MM.1S (cell line): ENCODE results near the gene TRPC3.

Experiments
- DNase-seq: peaks from one replicate; pipeline ENCODE4 v3.0.0-alpha.2; 2015
- H2AFZ ChIP-seq: fragments of 300-600 bp; sonication (generic); 2 replicates; pipeline ENCODE4 v1.6.0; 2016; ENCODE audit warnings: antibody characterized with exemption, low read length
- H3F3A ChIP-seq: fragments of 300-600 bp; sonication (generic); 2 replicates; pipeline ENCODE4 v1.6.1; 2016; ENCODE audit warnings: mild to moderate bottlenecking, antibody characterized with exemption, low read length, moderate library complexity, mixed read lengths; ENCODE audit not compliant: insufficient read depth
- H3K27ac ChIP-seq: fragments of 300-600 bp; sonication (generic); 2 replicates; pipeline ENCODE4 v1.5.1; 2016; ENCODE audit warnings: mild to moderate bottlenecking, low read length
- H3K27me3 ChIP-seq: fragments of 300-600 bp; sonication (generic); replicated peaks from 2 replicates; pipeline ENCODE4 v1.6.0; 2016; ENCODE audit warnings: low read length; ENCODE audit not compliant: insufficient read depth
- H3K36me3 ChIP-seq: fragments of 300-600 bp; sonication (generic); replicated peaks from 2 replicates; pipeline ENCODE4 v1.6.1; 2016; ENCODE audit warnings: mild to moderate bottlenecking, low read length, mixed read lengths; ENCODE audit not compliant: insufficient read depth
- H3K4me1 ChIP-seq: fragments of 300-600 bp; sonication (generic); 2 replicates; pipeline ENCODE4 v1.6.1; 2016; ENCODE audit warnings: low read length, mixed read lengths
- H3K4me2 ChIP-seq: fragments of 300-600 bp; sonication (generic); 2 replicates; pipeline ENCODE4 v1.6.0; 2016; ENCODE audit warnings: low read depth, low read length
- H3K4me3 ChIP-seq: fragments of 300-600 bp; sonication (generic); 2 replicates; pipeline ENCODE4 v1.5.1; 2016; ENCODE audit warnings: low read length, mixed read lengths
- H3K79me2 ChIP-seq: fragments of 300-600 bp; sonication (generic); 2 replicates; pipeline ENCODE4 v1.6.1; 2016; ENCODE audit warnings: mixed run types, low read length, mixed read lengths
- H3K9ac ChIP-seq: fragments of 300-600 bp; sonication (generic); 2 replicates; pipeline ENCODE4 v1.6.1; 2016; ENCODE audit warnings: low read length, mixed read lengths
- H3K9me2 ChIP-seq: fragments of 300-600 bp; sonication (generic); replicated peaks from 2 replicates; pipeline ENCODE4 v1.6.1; 2016; ENCODE audit warnings: mild to moderate bottlenecking, low read length, mixed read lengths; ENCODE audit not compliant: insufficient read depth
- H3K9me3 ChIP-seq: fragments of 300-600 bp; sonication (generic); replicated peaks from 2 replicates; pipeline ENCODE4 v1.6.1; 2016; ENCODE audit warnings: mild to moderate bottlenecking, low read length, mixed read lengths; ENCODE audit not compliant: insufficient read depth
- H4K20me1 ChIP-seq: fragments of 300-600 bp; sonication (generic); 2 replicates; pipeline ENCODE4 v1.6.1; 2016; ENCODE audit warnings: mild to moderate bottlenecking, low read length, moderate library complexity, mixed read lengths; ENCODE audit not compliant: insufficient read depth
- CTCF ChIP-seq: fragments of 300-600 bp; sonication (generic); IDR thresholded peaks from 2 replicates; pipeline ENCODE4 v1.5.1; 2016; ENCODE audit warnings: antibody characterized with exemption, low read length, mixed read lengths
- EZH2 ChIP-seq: fragments of 300-600 bp; sonication (generic); optimal IDR thresholded peaks from 2 replicates; pipeline ENCODE3; 2017; ENCODE audit warnings: low read depth, mild to moderate bottlenecking, antibody characterized with exemption, low read length, mixed read lengths
- EZH2phosphoT487 ChIP-seq: fragments of 300-600 bp; sonication (generic); IDR thresholded peaks from 2 replicates; pipeline ENCODE4 v1.6.1; 2018; ENCODE audit warnings: antibody characterized with exemption, low read length

Gene TRPC3

GRCh38 chr4:121842862-121843261, 109.0 kb downstream of the TRPC3 start:
- Histone ChIP-seq H3K4me1 (no peaks in the 10 kb centered on the region), H3K4me2 (no peak overlapping the region), H2AFZ (no peak overlapping the region), H4K20me1 (no peaks in the 10 kb centered on the region), H3K36me3 (no peaks in the 10 kb centered on the region), H3K27ac (no peak overlapping the region), H3K27me3 (no peaks in the 10 kb centered on the region), H3F3A (no peaks in the 10 kb centered on the region), H3K79me2 (no peaks in the 10 kb centered on the region), H3K9me2 (no peaks in the 10 kb centered on the region), H3K4me3 (no peak overlapping the region), H3K9ac (no peak overlapping the region), H3K9me3 (no peaks in the 10 kb centered on the region)
- TF ChIP-seq EZH2 (no peak), CTCF (no peak), EZH2phosphoT487 (no peak)
- no peak for DNase-seq

GRCh38 chr4:121838136-121838535, 113.7 kb downstream of the TRPC3 start:
- Histone ChIP-seq H3F3A (no peaks in the 10 kb centered on the region), H3K9me3 (no peaks in the 10 kb centered on the region), H3K4me2 (no peak overlapping the region), H3K9me2 (no peaks in the 10 kb centered on the region), H3K36me3 (no peaks in the 10 kb centered on the region), H3K79me2 (no peaks in the 10 kb centered on the region), H2AFZ (no peak overlapping the region), H3K27ac (no peak overlapping the region), H4K20me1 (no peaks in the 10 kb centered on the region), H3K27me3 (no peaks in the 10 kb centered on the region), H3K9ac (no peak overlapping the region), H3K4me1 (no peaks in the 10 kb centered on the region), H3K4me3 (no peak overlapping the region)
- TF ChIP-seq EZH2phosphoT487 (no peak), CTCF (no peak), EZH2 (no peak)
- no peak for DNase-seq

- no peaks in the 10 kb centered on the region for H3K9me2 ChIP-seq
- no peaks in the 10 kb centered on the region for H3F3A ChIP-seq
- no peak for DNase-seq
- no peaks in the 10 kb centered on the region for H4K20me1 ChIP-seq
- no peaks in the 10 kb centered on the region for H3K36me3 ChIP-seq
- TF ChIP-seq EZH2phosphoT487 (no peak), CTCF (no peak), EZH2 (no peak)
- no peak overlapping the region for H2AFZ ChIP-seq
- H3K79me2 ChIP-seq = no peaks in the 10 kb centered on the region
- no peak overlapping the region for H3K27ac ChIP-seq
- no peaks in the 10 kb centered on the region for H3K27me3 ChIP-seq
- H3K4me2 ChIP-seq = no peak overlapping the region
- no peak overlapping the region for H3K4me3 ChIP-seq
- H3K9me3 ChIP-seq = no peaks in the 10 kb centered on the region
- no peak overlapping the region for H3K9ac ChIP-seq
- no peaks in the 10 kb centered on the region for H3K4me1 ChIP-seq
Measured at GRCh38 chr4:121829511-121829910, 122.3 kb downstream of the TRPC3 start.
